ENCODE results near the gene LATS2.
"Not testable (repeated sequence)": the region's sequence is repeated elsewhere in the genome, so short reads cannot be mapped to it uniquely, and the experiment has no call there.

LATS2 gene

DNA sequence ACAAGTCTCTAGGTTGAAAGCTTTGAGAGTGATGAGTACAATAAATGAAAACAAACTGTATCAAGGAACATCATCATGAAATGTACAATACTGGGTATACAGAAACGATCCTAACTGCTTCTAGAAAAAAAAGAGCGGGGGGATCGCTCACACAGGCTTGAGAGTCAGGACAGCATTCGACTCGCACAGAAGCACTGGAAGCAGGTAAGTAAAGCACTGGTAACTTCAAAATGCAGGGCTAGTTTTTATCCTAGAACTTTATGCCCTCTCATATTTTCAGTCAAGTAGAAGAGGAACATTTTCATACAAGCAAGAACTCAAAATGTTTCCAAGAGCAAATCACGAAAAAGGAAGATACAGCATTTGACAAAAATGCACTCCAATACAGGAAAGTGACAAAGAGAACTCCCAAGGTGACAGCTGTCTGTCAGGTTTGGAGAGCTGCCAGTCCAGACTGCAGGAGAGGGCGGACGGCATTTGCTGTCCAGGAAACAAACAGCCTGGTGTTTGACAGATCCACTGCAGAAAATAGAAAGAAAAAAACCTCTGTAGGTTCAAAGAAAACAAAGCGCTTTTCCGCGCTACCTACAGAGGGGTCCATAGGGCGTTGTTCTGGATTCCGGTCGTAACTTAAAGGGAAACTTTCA lies 100.6 kb downstream of the LATS2 start:
- DNase-seq (ENCODE audit: low spot score), result no peak

DNA sequence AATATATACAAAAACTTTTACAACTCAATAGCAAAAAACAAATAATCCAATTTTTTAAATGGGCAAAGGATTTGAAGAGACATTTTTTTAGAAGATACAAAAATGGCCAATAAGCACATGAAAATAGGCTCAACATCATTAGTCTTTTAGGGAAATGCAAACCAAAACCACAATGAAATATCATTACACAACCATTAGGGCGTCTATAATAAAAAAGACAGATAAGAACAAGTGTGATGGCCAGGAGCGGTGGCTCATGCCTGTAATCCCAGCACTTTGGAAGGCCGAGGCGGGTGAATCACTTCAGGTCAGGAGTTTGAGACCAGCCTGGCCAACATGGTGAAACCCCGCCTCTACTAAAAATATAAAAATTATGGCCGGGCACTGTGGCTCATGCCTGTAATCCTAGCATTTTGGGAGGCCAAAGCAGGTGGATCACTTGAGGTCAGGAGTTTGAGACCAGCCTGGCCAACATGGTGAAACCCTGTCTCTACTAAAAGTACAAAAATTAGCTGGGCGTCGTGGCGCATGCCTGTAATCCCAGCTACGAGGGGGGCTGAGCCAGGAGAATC lies 104.3 kb downstream of the LATS2 start:
- not testable (repeated sequence) for DNase-seq (ENCODE audit: low spot score)

DNA sequence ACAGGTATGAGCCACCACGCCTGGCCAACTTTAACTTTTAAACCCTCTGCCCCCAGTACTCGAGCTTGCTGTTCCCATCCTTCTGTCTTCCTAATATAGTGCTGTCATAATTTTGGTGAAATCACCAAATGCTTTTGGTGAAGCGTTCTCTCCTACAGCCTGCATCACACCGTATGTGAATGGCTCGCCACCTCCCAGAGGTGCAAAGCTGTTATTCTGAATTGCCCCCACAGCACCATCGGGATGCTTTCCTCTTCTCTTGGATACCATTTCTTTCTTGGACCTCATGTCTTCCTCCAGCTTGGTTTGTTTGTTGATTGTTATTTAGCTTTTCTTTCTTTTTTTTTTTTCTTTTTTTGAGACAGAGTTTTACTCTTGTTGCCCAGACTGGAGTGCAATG lies 105.9 kb downstream of the LATS2 start:
- DNase-seq (ENCODE audit: low spot score), result no peak

DNA sequence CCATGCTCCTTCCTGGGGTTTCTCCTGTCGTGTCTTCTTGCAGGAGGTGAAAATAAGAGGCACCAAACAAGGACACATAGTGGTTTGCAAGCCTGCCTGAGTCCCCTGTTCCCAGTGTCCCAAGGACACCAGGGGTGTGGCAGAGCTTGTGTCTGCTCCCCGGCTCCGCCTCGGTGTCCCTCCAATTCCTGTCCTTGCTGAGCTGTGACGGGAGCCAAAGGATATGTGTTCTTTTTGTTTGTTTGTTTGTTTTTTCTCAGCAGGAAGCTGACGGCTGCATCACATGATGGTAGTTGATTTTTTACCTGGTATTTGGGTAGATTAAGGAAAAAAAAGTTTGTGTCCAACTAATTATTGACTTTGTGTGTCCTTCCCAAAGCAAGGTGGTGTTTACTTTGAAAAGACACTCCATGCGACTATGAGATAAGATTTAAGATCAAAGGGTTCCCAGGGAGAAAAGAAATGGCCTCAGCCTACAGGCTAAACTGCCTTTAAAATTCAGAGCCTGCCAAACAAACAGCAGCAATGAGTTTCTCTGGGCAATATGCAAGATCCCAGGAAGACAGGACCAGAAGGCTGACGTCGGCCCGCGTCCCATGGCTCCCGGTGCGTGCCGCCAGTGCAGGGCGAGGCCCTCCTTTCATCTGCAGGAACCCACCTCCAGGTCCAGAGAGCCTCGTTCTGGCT lies 108.0 kb downstream of the LATS2 start:
- DNase-seq (ENCODE audit: low spot score), result no peak

DNA sequence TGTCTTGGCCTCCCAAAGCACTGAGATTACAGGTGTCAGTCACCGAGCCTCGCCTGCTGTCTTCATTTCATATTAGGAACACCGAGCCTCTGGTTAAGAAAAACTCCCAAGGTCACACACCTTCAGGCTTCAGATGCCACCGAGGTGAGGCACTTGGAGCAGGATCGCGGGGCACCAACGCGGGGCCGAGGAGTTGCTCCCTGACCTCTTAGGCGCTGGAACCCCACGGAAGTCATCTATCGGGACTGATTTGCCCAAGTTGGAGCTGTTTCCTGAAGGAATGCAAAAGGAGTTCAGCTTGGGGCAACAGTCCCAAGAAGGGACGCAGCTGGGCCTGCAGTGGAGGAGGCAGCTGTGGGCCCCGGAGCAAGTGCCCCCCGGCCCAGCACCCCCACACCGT lies 108.5 kb downstream of the LATS2 start:
- no peak for DNase-seq (ENCODE audit: low spot score)

DNA sequence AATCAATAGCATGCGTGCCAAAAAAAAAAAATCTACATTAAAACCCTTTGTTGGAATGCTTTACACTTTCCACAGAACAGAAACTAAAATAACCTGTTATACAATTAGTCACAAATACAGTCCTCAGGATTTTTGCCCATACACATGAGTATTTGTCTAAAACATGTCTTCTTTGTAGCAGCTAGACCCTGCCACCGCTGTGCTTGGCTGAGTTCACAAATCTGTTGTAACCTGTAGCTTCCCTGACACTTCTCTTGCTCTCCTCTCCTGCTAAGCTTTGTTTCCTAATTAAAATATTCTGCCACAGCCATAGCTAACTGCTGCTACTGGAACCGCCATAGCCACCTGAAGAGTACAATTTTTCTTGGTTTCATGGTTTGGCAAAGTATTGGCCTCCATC lies 113.4 kb downstream of the LATS2 start:
- DNase-seq (ENCODE audit: low spot score), result not testable (repeated sequence)

DNA sequence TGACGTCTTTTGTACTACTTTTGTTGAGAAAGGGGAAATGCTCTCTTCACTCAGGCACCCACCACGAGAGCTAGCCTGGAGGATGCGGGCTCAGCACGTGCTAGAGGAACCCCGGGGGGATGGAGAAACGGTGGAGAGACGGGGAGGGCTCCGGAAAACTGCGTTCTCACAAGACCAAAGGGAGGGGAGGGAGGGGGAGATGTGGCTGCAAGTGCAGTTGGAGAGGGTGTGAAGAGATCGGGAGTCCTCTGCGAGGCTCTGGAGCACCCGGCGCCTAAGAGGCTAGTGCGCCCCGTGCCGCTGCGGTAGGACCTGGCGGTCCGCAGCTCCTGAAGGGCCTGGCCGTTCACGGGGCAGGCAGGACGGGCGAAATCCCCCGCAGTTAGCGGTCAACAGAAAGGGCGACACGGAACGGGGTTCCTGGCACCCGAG lies 115.4 kb downstream of the LATS2 start:
- no peak for DNase-seq (ENCODE audit: low spot score)

DNA sequence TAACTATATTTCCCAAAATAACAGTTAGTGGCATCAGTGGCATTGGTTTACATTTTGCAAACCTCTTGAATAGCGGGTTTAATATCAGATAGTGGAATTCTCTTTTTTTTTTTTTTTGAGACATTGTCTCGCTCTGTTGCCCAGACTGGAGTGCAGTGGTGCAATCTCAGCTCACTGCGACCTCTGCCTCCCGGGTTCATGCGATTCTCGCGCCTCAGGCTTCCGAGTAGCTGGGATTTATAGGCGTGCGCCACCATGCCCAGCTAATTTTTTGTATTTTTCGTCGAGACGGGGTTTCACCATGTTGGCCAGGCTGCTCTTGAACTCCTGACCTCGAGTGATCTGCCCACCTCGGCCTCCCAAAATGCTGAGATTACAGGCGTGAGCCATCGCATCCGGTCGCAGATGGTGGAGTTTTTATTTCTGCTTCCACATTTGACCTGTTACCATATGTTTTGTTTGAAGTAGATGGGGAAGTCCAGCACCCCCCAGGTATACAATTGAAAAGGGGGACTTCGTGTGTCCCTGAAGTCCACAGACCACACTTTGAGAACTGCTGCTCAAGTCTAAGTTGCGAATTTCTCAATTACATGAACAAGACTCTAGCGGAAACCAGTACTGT lies 118.3 kb downstream of the LATS2 start:
- DNase-seq (ENCODE audit: low spot score), result no peak

DNA sequence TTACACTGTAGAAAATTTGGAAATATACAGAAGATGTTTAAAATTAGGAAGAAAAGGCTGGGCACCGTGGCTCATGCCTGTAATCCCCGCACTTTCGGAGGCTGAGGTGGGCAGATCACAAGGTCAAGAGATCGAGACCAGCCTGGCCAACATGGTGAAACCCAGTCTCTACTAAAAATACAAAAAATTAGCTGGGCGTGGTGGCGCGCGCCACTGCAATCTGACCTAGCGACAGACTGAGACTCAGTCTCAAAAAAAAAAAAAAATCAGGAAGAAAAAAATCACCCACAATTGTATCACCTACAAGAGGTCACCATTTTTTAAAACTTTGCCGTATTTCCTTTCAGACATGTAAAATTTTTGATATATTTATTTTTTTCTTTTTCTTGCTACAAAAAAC lies 120.9 kb downstream of the LATS2 start:
- not testable (repeated sequence) for DNase-seq (ENCODE audit: low spot score)

DNA sequence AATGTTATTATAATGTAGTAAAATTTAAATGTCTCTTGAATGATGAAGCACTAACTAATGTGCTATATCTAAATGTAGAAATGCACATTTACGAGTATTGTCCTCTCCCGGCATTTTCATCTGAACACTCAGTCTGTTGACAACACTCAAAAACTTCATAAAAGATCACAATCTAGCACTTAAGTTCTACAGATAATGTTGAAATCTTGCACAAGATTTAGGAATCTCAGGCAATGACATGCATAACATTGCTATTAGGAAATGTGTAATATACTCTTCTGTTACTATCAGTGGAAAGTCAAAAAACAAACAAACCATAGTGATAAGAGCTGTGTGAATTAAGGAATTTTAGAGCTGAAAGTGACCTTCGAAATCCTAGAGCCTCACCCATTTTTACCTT lies 121.3 kb downstream of the LATS2 start:
- DNase-seq (ENCODE audit: low spot score), result no peak

DNA sequence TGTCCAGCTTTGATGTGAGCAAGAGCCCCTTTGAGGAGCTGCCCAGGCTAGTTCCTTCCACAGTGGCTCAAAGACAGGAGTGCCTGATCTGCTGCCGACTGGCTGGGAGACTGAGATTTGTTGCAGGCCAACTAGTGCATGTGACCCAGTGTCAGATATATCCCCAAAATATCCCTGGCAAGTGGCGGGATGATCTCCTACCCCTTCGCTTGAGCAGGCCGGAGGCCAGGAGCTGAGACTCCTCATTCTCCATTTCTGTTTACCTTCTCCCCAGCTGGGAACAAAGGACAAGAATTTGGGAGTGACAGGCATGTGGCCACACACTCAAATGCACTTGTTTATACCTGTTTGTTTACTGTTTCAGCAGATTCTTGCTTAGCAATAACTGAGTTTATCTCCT lies 121.7 kb downstream of the LATS2 start:
- DNase-seq (ENCODE audit: low spot score), result no peak

DNA sequence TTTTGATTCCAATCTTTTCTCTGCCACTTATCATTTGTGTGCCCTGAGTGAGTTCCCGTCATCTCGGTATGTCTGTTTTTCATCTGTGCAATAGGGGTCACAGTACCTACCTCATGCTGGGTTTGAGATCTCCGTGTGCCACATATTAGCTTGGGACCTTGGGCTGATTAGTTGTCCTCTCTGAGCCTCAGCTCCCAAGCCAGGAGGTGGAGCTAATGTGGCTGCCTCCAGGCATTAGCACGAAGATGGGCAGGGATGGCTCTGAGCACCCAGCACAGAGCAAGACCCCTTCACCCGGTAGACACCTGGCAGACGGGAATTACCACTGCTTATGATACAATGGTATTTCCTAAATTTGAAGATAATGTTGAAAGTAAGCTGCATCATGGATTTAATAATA lies 123.1 kb downstream of the LATS2 start:
- DNase-seq (ENCODE audit: low spot score), result no peak

DNA sequence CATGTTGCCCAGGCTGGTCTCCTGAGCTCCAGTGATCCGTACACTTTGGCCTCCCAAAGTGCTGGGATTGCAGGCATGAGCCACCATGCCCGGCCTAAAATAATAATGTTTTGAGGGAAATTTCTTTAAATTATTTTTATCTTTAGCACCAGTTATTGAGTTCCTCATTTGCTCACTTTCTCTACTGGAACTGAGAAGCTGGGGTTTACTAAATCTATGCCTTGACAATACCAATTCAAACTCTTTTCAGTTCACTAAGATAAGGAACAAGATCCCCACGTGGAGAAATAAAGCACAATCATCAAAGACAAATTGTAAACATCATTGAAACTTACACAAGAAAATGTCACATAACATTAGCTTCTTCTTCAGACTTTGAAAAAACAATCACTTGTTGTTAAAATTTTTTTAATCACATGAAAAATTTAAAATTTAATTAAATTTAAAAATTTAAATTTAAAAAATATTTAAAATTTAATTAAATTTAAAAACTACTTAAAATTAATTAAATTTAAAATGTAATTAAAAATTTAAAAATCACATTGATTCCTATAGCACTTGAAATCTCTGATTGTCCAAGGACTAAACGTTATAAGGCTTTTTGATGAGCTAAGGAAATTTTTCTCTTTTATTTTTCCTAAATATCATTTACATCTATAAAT lies 133.7 kb downstream of the LATS2 start:
- no peak for DNase-seq (ENCODE audit: low spot score)

DNA sequence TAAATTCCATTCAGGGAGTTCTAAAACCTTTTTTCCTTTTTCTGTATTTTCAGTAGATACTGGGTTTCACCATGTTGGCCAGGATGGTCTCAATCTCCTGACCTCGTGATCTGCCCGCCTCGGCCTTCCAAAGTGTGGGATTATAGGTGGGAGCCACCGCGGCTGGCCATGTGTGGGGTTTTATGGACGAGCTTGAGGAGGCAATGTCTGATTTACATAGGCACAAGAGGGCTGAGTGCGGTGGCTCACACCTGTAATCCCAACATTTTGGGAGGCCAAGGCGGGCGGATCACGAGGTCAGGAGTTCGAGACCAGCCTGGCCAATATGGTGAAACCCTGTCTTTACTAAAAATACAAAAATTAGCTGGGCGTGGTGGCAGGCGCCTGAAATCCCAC lies 136.0 kb downstream of the LATS2 start:
- DNase-seq (ENCODE audit: low spot score), result not testable (repeated sequence)

DNA sequence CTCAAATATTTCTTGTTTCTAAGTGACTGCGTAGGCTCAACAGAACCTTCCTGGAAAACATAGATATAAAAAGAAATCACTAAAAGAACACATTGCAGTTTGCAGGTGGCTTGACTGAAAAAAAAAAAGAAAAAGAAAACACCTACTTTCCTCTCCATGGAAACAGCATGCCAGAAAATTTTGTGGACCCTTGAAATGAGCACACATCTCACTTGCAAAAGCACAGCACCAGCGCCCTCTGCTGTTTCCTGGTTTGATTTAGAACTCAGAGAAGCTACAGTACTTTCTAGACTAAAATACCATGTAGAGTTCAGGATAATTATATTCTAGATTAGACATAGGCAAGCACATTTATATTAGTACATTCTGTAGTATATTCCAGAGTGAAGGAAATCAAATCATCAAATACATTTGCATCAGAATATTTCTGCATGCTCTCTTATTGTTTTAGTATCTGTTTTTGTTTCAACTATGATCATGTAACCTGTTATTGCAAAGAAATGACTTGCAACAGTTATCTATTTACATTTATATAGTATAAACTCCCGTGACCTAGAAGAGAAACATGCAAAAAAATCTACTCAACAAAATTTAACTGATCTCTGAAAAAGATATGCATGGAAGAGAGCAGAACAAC lies 136.5 kb downstream of the LATS2 start:
- peak; percentile 66 for DNase-seq (ENCODE audit: low spot score)

DNA sequence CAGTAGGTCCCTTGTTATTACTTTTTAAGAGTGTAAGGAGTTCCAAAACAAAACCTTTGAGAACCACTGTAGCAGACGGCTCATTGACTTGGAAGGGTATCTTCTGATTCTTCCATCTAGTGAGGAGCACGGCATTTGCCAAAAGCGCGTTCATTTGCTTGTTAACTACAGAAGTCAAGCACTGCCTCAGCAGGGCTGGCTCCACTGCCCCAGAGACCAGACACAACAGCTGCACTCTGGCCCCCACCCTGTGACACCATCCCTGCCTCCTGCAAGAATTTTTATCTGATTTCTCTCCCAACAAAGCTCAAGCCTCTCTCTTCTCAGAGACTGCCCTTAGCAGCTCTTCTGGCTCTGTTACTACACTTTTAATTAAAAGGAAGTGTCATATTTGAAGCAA lies 138.1 kb downstream of the LATS2 start:
- no peak for DNase-seq (ENCODE audit: low spot score)
